Left cardiac atrium (tissue), 4 donors: ENCODE measurements around the gene FAM20C. TPM values are rescaled to one million over a fixed set of nuclear protein-coding genes. Genes with fewer than 3 reads are reported as not detected.
A peak's percentile ranks its signal among the peaks of the same experiment; 100 is the strongest.

Experiments
- ATAC-seq, 2 donors: fragments of 200-7000 bp; cut with Tn5 transposase; one replicate each; pipeline ENCODE4 v1.9.1; 2020; ENCODE audit warnings: mild to moderate bottlenecking in 2 of 2, moderate library complexity in 2 of 2
- DNase-seq: peaks from one replicate; pipeline ENCODE4 v3.0.0-alpha.2; 2020
- intact Hi-C, 2 donors: fragments of 100-400 bp; cut with DNase I; formaldehyde crosslinking; loops; one replicate each; pipeline versions ENCODE4 v1.14.1 to v1.15.1; 2022 to 2023
- long read RNA-seq: library from polyadenylated mRNA; unstranded; transcript quantifications from one replicate; pipeline ENCODE4 v2.0.0, GENCODE V29; 2021
- total RNA-seq, 2 donors: library from RNA; stranded (reverse); fragmentation: NEBNext Ultra II Directional; extraction: Animal tissue kit (Norgen Biotek cat#: 25700); gene quantifications; one replicate each; pipeline ENCODE4 v1.2.1, GENCODE V29; 2021
- donor health status: DM: no; HTN: yes; CAD: no.
- donor health status: DM: no; HTN: yes; CAD: no; lungs with severe emphysema.
- donor health status: DM: yes; HTN: yes; CAD: no.
- donor health status: Dilated cardiomyopathy.

The FAM20C gene
- 10 to 100 TPM; 30.7 to 62.5 TPM for total RNA-seq
- long read RNA-seq, transcript FAM20C-201 (10 exons, 2,751 nt) = major isoform, 6 of 30 reads
- long read RNA-seq, partial matches to known transcripts = 16 of 30 reads
- long read RNA-seq, other reads (novel, unspliced or antisense) = 6 of 30 reads

- DNase-seq (peak; percentile 90), ATAC-seq (peak; percentile 88 to 91)
- intact Hi-C loops = loop anchor here in 1 of 2 donors (5.0 kb wide), 1 partner anchor 40 kb away; no protein-coding TSS in a partner anchor
Measured at GRCh38 chr7:191981-192649, at the start of gene FAM20C. FAM20C (plus strand) TSS chr7:192571; CDS start chr7:193200, 629 bp downstream.

GRCh38 chr7:143145-143751, 49.1 kb upstream of the FAM20C start:
- intact Hi-C loops = no loop called here
- ATAC-seq (no peak), DNase-seq (no peak)

DNA sequence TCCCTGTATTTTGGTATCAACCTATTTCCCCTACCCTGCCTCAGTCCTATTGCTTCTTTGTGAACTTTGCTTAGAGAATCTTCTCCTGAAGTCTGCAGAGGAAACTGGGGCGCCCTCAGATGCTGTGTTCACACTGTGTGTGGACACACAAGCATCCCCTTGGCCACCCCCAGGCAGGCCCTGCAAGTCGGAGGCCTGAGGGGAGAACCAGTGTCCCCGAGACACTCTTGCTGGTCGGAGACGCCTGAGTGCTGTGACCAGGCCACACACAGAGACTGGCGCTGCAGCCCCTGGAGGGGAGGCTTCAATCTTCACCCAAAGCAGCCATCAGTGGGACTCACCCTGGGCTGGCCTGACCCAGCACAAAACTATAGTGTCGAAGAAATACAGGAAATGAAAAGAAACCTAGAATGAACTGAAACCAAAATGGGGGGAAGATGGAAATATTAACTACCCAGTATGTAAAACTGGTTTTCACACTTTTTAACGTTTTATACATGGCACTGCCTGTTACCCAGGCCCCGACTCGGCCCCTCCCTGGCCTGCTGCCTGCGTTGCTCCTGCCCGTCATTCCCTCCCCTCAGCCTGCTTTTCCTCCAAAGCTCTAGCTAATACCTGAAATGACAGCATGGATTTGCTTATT, 48.4 kb upstream of the FAM20C start:
- no peak for ATAC-seq
- intact Hi-C loops = no loop called here
- no peak for DNase-seq

- intact Hi-C loops = no loop called here
- no peak for DNase-seq
- no peak for ATAC-seq
Measured at GRCh38 chr7:144454-144826, 47.9 kb upstream of the FAM20C start.

DNA sequence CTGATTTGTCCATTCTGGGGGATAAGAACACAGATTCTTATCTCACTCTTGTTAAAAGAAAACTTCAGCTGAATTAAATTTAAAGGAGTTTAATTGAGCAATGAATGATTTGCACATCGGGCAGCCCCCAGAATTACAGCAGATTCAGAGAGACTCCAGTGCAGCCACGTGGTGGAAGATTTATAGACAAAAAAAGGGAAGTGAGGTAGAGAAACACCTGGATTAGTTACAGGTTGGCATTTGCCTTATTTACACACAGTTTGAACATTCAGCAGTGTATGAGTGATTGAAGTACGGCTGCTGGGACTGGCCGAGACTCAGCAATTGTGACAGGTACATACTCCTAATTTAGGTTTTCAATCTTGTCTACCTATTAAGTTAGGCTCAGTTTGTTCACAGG, 46.5 kb upstream of the FAM20C start:
- ATAC-seq (no peak), DNase-seq (no peak)
- intact Hi-C loops = no loop called here

- intact Hi-C loops = no loop called here
- DNase-seq (no peak), ATAC-seq (no peak)
Measured at GRCh38 chr7:148543-148931, 43.8 kb upstream of the FAM20C start.

- intact Hi-C loops = no loop called here
- peak; percentile 97 for DNase-seq
- peak; percentile 96 to 97 for ATAC-seq
Measured at GRCh38 chr7:148932-149790, 43.2 kb upstream of the FAM20C start.

GRCh38 chr7:149791-150636, 42.4 kb upstream of the FAM20C start:
- intact Hi-C loops = loop anchor here in 1 of 2 donors (5.0 kb wide), 1 partner anchor 42 kb away; the partner anchor contains the start of gene FAM20C
- ATAC-seq (peak; percentile 24 to 47), DNase-seq (peak; percentile 49)

GRCh38 chr7:150811-151221, 41.6 kb upstream of the FAM20C start:
- DNase-seq = no peak
- ATAC-seq = no peak
- intact Hi-C loops = loop anchor here in 1 of 2 donors (5.0 kb wide), 1 partner anchor 41 kb away; the partner anchor contains the start of gene FAM20C

DNA sequence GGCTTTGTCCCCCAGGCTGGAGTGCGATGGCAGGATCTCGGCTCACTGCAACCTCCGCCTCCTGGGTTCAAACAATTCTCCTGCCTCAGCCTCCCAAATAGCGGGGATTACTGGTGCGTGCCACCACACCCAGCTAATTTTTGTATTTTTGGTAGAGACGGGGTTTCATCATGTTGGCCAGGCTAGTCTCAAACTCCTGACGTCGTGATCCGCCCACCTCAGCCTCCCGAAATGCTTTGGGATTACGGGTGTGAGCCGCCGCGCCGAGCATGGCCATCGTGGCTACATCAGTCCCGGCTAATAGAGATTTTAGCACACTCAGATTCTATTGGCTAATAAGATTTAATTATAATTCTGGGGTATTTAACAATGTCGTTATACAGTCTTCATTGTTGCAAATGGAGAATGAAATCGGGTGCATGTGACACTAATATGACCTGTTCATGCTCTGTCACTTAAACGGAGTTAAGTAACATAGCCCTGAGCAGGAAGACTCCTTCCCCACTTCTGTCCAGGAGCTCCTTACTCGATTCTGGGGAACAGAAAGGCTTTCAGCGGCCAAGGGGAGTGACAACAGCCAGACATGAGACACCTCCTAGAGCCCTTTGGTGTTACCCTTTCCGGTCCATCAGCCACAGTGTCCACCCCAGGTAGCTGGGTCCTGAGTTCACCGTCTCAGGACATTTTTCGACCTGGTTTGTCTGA, 40.9 kb upstream of the FAM20C start:
- intact Hi-C loops = loop anchor here in 1 of 2 donors (5.0 kb wide), 1 partner anchor 41 kb away; the partner anchor contains the start of gene FAM20C
- ATAC-seq (no peak), DNase-seq (no peak)

DNA sequence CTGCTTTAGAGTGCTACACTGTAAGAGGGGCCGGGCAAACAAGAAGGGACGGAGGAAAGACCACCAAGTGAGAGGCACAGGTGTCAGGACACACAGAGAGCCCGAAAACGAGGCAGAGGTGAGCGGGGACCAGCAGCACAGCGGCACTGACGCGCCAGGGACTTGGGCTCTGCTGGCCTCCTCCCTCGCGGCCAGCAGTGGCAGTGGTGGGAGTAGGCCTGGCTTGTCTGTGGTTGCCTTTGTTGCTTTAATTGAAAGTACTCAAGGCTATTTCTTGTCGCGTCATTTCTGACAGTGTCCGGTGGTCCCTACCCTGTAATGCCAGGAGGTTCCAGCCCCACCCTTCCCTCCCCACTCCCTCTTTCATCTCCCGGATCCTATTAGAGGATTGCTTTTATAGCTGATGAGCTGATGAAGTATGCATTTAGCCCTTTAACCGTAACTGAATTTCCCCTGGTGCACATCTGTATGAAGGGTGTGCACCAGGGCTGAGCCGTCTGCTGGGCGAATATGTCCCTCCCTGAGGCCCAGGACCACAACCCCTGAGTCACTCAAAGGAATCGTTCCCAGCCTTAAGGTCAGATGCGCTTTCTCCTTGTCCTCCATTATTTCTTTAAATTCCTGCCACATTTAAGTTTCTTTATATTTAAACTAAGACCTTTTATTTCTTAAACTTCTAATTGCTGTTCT, 39.5 kb upstream of the FAM20C start:
- intact Hi-C loops = loop anchor here in 1 of 2 donors (5.0 kb wide), 1 partner anchor 39 kb away; the partner anchor contains the start of gene FAM20C
- no peak for DNase-seq
- no peak for ATAC-seq

DNA sequence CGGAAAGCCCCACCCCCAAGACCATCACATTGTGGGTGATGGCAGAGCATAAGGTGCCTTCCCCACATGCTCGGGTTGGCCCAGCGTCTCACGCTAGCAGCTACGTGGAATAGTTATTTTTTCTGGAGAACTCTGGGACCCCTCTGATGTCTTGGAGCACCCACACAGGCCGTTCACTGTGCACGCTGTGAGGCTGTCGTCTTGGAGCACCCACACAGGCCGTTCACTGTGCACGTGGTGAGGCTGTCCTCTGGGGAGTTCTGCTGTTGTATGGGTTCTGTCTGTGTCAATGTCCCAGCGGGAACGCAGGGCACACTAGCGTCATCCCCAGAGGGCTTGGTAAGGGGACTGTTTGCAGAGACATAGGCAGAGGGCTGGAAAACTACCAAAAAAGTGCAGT, 38.8 kb upstream of the FAM20C start:
- ATAC-seq = no peak
- intact Hi-C loops = loop anchor here in 1 of 2 donors (5.0 kb wide), 1 partner anchor 39 kb away; the partner anchor contains the start of gene FAM20C
- peak; percentile 53 for DNase-seq

DNA sequence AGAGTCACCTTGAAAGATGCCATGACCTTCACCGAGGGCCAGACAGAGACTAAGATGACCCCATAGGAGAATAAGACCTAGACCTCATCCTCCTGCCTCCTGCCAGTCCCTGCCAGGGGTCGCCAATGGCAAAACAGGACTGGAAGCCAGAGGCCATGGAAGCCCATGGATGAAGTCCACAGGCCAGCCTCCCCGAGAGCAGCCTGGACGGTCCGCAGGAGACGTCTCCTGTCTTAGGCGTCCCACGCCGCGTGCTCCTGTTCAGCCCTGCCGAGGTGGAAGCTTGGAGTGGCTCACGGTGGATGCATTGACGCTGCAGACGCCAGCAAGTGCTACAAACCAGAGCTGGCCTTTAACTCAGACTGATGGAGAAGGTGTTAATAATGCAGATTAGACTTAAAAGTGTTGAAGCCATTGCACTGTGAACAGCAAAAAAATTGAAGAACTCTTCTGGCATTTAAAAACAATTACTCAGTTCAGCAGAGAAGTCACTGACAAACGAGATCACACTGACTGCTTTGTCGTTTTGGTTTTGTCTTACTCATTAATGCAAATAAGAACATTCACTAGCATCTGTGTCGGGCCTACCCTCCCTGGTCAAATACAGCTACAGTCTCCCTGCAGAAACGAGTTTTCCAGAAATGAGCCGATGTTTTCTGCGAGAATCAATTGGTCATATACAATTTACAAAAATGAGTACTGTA, 38.1 kb upstream of the FAM20C start:
- intact Hi-C loops = loop anchor here in 1 of 2 donors (5.0 kb wide), 1 partner anchor 38 kb away; the partner anchor contains the start of gene FAM20C
- ATAC-seq (no peak), DNase-seq (no peak)

DNA sequence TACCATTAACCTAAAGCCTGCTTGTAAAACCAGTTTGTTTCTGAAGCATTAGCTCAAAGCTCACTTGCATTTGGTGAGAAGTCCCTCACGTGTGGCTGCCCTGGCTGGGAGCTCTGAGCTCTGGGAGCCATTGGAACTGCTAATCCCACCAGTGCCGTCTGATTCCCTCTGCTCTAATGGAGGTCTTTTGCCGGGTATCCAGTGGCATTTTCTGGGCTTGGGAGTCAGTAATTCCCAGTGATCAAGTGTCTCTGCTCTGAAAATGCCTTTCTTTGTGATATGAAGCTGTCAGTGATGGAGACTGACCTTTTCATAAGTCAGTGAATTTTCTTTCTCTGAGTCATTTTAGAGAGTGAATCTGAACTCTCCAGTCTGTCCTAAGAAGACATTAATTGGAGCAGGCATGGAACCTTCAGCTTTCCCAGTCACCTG, 36.9 kb upstream of the FAM20C start:
- ATAC-seq (peak; percentile 6 to 26), DNase-seq (no peak)
- intact Hi-C loops = no loop called here

GRCh38 chr7:156111-157007, 36.0 kb upstream of the FAM20C start:
- DNase-seq (no peak), ATAC-seq (no peak)
- intact Hi-C loops = no loop called here
